ENCODE data around the gene MLLT1.

Gene MLLT1

GRCh38 chr19:6235031-6235951 lies 44.5 kb downstream of the MLLT1 start:
- no peak for DNase-seq (ENCODE audit: low read depth in 2 of 2)

GRCh38 chr19:6234527-6234926 lies 45.2 kb downstream of the MLLT1 start:
- DNase-seq (ENCODE audit: low read depth in 2 of 2), result no peak

DNA sequence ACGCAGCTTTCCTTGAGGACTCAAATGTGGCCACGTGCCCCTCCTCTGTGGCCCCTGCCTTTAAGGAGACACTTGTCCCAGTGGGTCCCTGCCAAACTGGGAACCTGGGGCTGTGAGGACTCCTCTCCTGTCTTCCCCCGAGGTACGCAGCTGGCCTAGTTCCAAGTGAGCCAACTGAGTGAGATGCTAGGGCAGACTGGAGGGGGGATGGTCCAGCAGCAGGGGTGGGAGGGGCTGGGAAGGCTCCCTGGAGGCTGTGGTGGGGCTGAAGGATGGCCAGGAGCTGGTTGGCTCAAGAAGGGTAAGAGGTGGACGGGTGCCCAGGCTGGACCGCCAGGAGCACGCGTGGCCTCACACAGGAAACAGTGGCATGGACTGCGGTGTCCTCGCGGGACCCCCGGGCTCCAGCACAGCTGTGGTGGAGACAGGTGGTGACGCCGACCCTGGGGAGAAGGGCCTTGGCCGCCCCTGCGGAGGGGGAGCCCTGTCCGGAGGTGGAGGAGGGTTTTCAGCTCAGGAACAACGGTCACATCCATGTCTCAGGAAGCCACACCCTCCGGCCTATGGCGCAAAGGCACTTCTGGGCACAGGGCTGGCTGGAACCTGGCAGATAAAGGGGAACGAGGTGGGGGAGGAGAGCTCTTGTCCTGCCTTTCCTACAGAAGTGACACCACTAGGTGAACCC lies 45.8 kb downstream of the MLLT1 start:
- no peak for DNase-seq (ENCODE audit: low read depth in 2 of 2)

DNA sequence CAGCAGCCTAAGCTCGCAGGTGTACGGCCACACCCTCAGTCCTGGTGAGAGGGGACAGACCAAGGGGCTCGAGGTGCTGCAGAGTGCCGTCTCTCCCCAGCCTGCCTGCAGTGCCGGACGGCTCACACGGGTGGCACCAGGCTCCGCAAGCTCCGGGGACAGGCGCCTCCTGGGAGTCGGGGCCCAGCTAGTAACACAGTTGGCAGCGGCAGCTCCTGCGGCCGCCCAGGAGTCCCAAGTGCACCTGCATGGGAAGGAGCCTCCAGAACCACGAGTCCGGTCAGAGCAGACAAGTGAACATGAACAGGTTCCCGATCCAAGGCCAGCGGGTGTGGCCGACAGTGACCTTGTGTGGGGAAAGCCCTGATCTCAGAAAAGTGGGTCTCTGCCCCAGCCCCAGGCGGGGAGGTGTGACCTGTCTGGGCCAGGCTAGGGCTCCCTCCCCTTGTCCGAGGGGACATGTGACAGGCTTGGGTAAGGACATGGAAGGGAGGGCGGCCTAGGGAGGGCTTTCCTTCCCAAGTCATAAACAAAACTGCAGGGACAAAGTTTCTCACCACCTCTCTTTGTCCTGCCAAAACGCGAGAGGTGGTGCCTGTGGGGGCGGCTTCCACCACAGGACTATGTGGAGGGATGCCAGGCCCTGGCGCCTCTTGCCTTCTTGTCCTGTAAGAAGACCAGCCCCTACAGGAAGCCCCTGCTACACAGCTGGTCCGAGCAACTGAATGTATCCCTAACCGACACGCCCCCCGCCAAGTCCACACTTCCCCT lies 46.5 kb downstream of the MLLT1 start:
- no peak for DNase-seq (ENCODE audit: low read depth in 2 of 2)

GRCh38 chr19:6232601-6233055 lies 47.1 kb downstream of the MLLT1 start:
- DNase-seq (ENCODE audit: low read depth in 2 of 2), result no peak

DNA sequence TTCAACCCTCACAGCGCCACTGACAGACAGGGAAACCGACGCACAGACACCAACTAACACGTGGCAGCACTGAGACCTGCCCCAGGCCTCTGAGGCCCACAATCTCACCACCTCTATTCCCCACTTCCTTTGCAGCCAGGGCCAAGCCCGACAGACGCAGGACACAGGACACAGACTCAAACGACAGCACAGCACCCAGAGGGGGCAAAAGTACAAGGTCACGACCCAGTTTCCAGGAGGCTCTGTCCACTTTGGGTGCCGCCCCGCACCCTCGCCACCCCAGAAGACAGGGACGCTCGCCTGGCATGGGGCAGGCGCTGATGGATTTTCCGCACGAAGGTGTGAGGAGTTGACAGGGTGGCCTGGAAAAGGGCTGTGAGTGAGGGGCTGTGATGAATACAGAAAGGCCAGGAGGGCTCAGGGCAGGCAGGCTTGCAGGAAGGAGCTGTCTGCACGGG lies 48.8 kb downstream of the MLLT1 start:
- DNase-seq (ENCODE audit: low read depth in 2 of 2), result no peak

- no peak for DNase-seq (ENCODE audit: low read depth in 2 of 2)
Observed at GRCh38 chr19:6229951-6230712, 49.6 kb downstream of the MLLT1 start.

DNA sequence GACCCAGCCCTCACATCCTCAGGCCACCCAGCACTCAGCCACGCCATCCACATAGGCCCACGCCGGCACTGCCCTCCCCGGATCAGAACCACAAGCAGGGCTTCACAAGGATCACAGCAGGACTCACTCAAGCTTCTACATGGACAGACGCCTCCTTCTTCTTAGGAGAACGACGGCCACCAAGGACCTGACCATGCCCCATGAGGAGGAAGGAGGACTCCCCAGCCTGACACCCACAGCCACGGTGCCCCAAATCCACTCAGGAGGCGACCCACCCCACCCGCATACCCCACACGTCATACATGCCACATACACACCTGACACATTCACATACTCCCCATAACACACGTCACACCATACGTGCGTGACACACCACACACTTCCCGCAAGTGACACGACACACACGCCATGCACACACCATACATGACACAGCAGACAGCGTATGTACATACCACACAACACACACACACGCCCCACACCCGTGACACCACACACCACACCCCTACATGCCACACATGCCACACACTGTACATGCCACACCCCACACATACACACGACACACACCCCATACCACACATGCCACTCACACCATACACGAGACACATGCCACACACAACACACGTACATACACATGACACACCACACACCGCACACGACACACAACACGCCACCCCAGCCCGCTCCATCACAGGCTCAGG lies 50.4 kb downstream of the MLLT1 start:
- DNase-seq (ENCODE audit: low read depth in 2 of 2), result no peak

- no peak for DNase-seq (ENCODE audit: low read depth in 2 of 2)
Observed at GRCh38 chr19:6228551-6229215, 51.1 kb downstream of the MLLT1 start.

GRCh38 chr19:6227936-6228325 lies 51.8 kb downstream of the MLLT1 start:
- no peak for DNase-seq (ENCODE audit: low read depth in 2 of 2)

- no peak for DNase-seq (ENCODE audit: low read depth in 2 of 2)
Observed at GRCh38 chr19:6227156-6227935, 52.4 kb downstream of the MLLT1 start.

GRCh38 chr19:6226444-6227155 lies 53.2 kb downstream of the MLLT1 start:
- no peak for DNase-seq (ENCODE audit: low read depth in 2 of 2)

DNA sequence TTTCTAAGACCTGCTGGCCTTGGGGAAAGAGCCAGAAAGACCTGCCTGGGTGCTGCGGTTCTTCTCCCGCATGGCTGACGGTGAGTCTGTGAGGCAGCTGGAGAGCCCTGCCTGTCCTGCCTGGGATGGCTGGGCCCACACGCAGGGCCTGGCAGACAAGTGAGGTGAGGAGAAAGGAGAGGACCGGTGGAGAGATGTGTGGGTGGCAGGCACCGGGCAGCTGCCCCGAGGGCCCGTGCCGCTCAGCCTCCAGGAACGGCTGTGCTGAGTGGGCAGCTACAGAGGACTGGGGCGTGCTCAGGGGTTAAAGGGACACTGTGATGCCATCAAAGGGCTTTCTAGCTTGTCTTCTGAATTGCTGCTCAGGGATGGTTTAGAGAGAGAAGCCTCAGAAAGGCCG lies 53.8 kb downstream of the MLLT1 start:
- no peak for DNase-seq (ENCODE audit: low read depth in 2 of 2)

GRCh38 chr19:6225232-6225865 lies 54.4 kb downstream of the MLLT1 start:
- no peak for DNase-seq (ENCODE audit: low read depth in 2 of 2)

- no peak for DNase-seq (ENCODE audit: low read depth in 2 of 2)
Observed at GRCh38 chr19:6224308-6224675, 55.5 kb downstream of the MLLT1 start.

DNA sequence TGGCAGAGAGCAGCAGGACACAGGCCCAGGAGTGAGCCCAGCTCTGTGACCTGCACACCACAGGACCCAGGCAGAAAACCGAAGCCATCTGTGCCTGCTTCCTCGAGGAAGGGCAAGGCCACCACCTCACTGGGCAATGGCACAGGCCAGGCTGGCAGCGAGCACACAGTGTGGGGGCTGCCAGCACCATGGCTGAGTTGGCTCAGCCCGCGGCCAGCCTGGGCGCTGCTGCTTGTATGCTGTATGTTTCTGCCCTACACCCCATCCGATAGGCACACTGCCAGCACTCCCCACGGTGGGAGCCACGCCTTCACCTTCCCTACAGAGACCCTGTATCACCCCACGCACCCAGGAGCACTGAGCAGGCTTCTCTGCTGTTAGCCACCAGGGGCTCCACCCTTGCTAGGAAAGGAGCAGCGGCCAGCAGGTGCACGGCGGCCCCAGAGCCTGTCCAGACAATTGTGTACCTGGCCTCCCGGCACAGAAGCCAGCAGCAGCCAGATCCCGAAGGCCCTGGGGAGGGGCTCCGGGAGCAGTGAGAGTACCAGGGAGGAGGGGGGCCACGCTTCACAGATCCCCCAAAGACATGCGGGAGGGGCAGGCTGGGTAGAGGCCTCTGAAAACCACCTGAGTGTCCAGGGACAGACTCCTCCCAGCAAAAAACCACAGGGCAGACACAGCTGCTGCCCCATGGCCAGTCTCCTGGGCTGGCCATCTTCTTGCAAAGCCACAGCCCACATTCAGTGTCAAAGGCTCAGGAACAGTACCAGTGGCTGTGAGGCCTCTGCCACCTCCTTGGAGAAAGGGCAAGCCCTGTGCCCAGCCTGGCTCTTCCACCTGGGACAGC lies 56.1 kb downstream of the MLLT1 start:
- no peak for DNase-seq (ENCODE audit: low read depth in 2 of 2)

DNA sequence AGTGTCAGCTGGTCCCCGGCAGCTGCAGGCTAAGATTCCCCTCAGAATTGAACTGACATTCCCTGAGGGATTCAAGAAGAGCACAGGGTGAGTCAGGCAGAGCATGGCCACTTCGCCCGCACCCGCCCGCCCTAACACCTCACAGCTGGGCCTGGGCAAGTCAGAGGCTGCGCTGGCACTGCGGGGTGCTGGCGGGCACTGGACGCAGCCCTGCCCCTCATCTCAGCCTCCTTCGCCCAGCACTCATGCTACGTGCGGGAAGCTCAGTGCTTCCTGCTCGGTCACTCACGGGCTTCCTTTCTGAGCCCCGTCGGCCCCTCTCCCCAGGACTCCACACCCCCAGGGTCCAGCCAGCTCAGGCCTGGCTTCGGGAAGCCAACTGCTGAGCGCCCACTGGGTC lies 56.9 kb downstream of the MLLT1 start:
- no peak for DNase-seq (ENCODE audit: low read depth in 2 of 2)

All from stimulated activated CD8-positive, alpha-beta memory T cell treated with anti-CD3 and anti-CD28 coated beads, Interleukin-2, amount 100 ng/mL, for 1 hour (primary cell).